Measurements from ENCODE around the gene CBR1.

The CBR1 gene

GRCh38 chr21:36113647-36114428, 44.0 kb downstream of the CBR1 start:
- DNase-seq, result peak in 1 of 58 donors; percentile 7

- no peak for DNase-seq
Observed at GRCh38 chr21:36115138-36115730, 45.4 kb downstream of the CBR1 start.

DNA sequence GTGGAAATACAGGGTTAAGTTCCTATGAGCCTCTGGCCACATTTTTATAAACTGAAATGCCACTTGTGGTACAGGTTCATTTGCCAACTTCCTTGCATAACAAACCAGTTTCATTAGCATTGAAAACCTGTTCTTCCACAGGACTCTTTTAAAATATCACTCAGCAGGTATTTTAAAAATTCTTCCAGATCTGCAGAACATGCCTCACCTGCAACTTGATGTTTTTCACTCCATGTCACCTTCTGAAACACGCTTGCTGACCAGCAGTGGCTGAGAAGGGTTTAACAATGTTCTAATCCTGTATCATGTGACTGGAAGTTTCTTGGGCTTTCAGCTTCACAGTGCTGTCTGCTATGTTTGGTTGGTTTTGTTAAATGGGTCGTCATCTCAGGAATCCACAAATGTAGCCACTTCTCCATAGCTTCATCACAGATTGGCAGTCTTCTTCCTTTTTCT, 47.5 kb downstream of the CBR1 start:
- DNase-seq, result no peak

- no peak for DNase-seq
Observed at GRCh38 chr21:36120304-36120888, 50.6 kb downstream of the CBR1 start.
